IPS-18a (cell line): ENCODE data around the gene POGZ.
"Not testable (repeated sequence)": the region's sequence is repeated elsewhere in the genome, so short reads cannot be mapped to it uniquely, and the experiment has no call there.

Experiments
- H3K27ac ChIP-seq: one replicate; pipeline ENCODE4 v1.5.1; 2013; ENCODE audit warnings: low read length
- H3K27me3 ChIP-seq: one replicate; pipeline ENCODE4 v1.6.1; 2013; ENCODE audit warnings: mild to moderate bottlenecking, low read length; ENCODE audit not compliant: control insufficient read depth, insufficient read depth
- H3K36me3 ChIP-seq: one replicate; pipeline ENCODE4 v1.6.1; 2013; ENCODE audit warnings: low read depth, low read length; ENCODE audit not compliant: control insufficient read depth
- H3K4me1 ChIP-seq: one replicate; pipeline ENCODE4 v1.6.1; 2013; ENCODE audit warnings: low read depth, low read length; ENCODE audit not compliant: control insufficient read depth
- H3K4me3 ChIP-seq: one replicate; pipeline ENCODE4 v1.5.1; 2013; ENCODE audit warnings: low read length
- H3K9ac ChIP-seq: one replicate; pipeline ENCODE4 v1.6.1; 2013; ENCODE audit warnings: mild to moderate bottlenecking, low read length, moderate library complexity
- H3K9me3 ChIP-seq: one replicate; pipeline ENCODE4 v1.6.1; 2013; ENCODE audit warnings: low read depth, low read length; ENCODE audit not compliant: control insufficient read depth

The POGZ gene

DNA sequence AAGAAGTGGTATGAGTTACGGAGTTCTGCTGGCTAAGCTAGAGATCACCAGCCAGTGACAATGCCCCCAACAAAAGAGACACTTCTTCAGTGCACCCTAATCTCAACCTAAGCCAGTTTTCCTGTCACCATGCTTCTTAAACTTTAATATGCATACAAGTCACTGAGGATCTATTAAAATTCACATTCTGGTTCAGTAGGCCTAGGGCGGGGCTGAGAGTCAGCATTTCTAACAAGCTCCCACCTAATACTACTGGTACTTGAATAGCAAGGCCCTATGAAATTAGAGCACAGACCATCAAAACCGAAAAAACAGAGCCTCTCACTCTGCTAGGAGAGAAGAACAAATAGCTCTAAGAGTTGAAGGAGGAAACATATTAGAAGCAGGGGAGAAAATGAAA lies 52.0 kb downstream of the POGZ start:
- Histone ChIP-seq H3K36me3 (peaks cover 90% of the 10 kb centered on the region), H3K27ac (no peak overlapping the region), H3K9me3 (no peaks in the 10 kb centered on the region), H3K4me3 (no peak overlapping the region), H3K4me1 (no peaks in the 10 kb centered on the region), H3K27me3 (no peaks in the 10 kb centered on the region), H3K9ac (no peak overlapping the region)

DNA sequence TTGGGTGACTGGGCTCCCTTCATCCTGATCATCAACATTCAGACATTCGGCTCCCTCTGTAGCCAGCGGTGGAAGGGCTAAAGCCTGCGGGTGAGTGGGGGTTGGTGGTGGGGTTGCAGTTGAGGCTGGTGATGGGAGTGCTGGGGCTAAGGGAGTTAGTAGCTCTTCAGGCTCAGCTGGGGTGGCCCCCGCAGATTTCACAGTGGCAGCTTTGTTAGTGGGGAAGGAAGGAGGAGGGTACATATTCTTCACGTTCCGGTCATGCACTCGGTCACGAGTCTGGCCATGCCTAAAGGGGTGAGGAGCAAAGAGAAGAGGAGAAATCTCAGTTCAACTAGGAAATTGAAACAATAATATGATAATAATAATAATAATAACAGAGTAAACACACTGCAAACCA lies 53.1 kb downstream of the POGZ start:
- no peaks in the 10 kb centered on the region for H3K9me3 ChIP-seq
- no peak overlapping the region for H3K27ac ChIP-seq
- H3K9ac ChIP-seq: no peak overlapping the region
- peaks cover 90% of the 10 kb centered on the region for H3K36me3 ChIP-seq
- no peaks in the 10 kb centered on the region for H3K4me1 ChIP-seq
- H3K4me3 ChIP-seq: no peak overlapping the region
- H3K27me3 ChIP-seq: no peaks in the 10 kb centered on the region

DNA sequence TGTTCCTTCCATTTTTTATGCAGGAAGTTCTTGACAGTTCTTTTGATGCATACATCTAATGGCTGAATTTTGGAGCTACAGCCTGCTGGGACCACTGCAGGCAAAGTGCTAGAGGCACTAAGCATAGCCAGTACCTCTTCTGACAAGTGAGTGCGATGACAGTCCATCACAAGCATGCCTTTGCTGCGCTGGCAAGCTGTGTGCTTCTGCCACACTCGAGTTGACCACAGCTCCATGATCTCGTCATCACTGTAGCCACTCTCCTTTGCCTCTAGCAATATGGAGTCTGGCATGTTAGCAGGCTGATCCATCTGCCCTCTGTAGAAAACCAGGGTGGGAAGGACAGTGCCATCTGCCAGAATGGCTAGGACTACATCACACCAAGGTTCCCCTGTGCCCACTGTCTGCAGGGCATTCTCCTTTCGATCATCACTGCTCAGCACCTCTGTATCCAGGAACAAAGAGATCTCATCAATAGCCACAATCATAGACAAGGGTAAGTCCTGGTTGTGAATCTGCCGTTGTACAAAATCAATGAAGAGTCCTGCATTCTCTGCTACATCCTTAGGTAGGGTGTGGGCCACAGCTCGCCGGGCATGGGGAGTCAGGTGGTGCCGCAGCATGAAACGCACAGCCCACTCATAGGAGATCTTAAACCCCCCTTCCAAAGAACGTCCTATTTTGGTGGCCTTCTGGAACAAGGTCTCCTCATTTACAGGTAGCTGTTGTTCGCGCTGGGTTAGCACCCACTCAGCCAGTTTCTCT lies 53.9 kb downstream of the POGZ start:
- no peaks in the 10 kb centered on the region for H3K27me3 ChIP-seq

DNA sequence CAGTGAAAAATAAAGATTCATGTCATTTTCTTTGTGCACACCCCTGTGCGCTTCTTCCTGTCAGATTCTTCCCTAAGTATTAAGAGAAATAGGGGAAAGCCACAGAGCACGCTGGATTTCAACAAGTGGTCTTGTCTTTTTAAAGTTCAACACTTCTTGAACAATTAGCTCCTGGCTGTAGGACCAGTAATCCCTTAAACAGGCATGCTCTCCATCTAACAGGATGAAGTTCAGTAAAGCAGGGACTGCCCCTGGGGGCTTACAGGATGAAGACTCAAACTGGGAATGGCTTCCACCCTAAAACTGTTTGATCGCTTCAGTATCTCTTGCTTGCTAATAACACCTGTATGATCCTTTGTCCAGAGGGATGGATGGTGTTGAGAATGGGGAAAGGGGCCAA lies 55.7 kb downstream of the POGZ start:
- Histone ChIP-seq H3K4me1 (peaks cover 6% of the 10 kb centered on the region), H3K27me3 (no peaks in the 10 kb centered on the region), H3K9ac (no peak overlapping the region), H3K9me3 (no peaks in the 10 kb centered on the region), H3K36me3 (peaks cover 74% of the 10 kb centered on the region), H3K4me3 (no peak overlapping the region), H3K27ac (no peak overlapping the region)

More for the DNA sequence above, 53.9 kb downstream of the POGZ start:
- Histone ChIP-seq H3K36me3 (peaks cover 90% of the 10 kb centered on the region), H3K4me3 (no peak overlapping the region), H3K9me3 (no peaks in the 10 kb centered on the region), H3K4me1 (peaks cover 4% of the 10 kb centered on the region), H3K9ac (no peak overlapping the region), H3K27ac (no peak overlapping the region)

DNA sequence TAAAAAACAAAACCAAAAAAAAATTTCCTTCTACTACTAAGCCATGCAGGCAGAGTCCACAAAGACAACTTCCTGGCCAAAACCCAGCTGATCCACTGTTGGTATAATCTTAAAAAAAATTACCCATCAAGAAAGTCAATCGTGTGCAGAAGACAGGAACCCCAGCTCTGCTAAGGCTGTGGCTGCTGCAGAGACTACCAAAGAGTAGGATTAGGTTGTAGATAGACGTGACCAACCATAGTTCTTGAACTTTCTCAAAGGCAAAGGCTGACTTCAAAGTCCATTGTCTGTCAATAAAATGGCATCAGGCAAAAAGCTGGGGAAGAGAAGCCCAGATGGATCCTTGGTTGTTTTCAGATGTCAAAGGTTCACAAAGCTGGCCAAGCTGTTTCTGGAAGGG lies 56.5 kb downstream of the POGZ start:
- Histone ChIP-seq H3K27ac (no peak overlapping the region), H3K4me1 (peaks cover 6% of the 10 kb centered on the region), H3K9ac (no peak overlapping the region), H3K4me3 (no peak overlapping the region), H3K27me3 (no peaks in the 10 kb centered on the region), H3K9me3 (no peaks in the 10 kb centered on the region), H3K36me3 (peaks cover 65% of the 10 kb centered on the region)

DNA sequence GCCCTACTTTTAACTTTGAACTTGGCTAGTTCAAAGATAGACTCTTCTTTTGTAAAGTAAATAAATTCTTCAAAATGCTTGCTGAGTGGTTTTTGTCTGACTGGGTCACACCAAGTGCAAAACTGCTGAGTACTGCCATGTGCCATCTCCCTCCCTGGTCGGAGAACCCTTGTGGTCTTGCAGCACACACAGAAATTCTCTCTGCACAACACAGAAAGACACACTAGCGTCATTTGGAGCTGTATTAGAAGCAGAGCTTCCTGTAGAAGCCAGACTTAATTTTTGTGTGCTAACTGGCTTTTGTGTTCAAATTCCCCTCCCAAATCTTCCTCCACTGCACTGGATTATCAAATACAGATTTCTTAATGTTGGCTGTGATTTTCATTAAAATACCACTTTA lies 57.4 kb downstream of the POGZ start:
- H3K9me3 ChIP-seq: no peaks in the 10 kb centered on the region
- H3K9ac ChIP-seq: no peak overlapping the region
- no peaks in the 10 kb centered on the region for H3K27me3 ChIP-seq
- peaks cover 6% of the 10 kb centered on the region for H3K4me1 ChIP-seq
- H3K27ac ChIP-seq: no peak overlapping the region
- H3K4me3 ChIP-seq: no peak overlapping the region
- peaks cover 56% of the 10 kb centered on the region for H3K36me3 ChIP-seq

DNA sequence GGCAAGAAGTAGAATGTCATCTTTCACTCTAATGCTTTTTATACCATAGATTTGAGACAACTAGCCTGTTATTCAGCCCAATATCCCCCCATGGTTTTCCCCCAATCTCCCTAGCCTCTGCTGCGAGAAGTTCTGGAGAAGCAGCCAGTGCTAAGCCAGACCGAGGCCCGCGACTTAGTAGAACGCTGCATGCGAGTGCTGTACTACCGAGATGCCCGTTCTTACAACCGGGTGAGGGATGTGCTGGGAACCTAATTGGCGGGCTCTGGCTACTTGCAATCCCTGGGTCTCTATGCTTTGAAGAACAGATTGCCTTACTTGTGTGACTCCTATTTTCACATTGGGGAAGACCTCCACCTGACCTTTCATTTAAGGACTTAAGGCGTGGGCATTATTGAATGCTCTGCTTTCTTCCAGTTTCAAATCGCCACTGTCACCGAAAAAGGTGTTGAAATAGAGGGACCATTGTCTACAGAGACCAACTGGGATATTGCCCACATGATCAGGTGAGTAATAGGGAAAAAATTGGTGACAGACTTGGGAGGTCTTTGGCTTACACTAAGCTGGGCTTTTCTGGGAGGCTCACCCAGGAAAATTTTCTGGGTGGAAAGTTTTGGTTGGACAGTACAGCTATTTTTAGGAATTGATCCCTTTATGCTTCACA lies 58.0 kb downstream of the POGZ start:
- Histone ChIP-seq H3K27me3 (no peaks in the 10 kb centered on the region), H3K4me3 (peak overlapping the region; percentile 79), H3K27ac (no peak overlapping the region), H3K9ac (no peak overlapping the region), H3K4me1 (peaks cover 6% of the 10 kb centered on the region), H3K36me3 (peaks cover 51% of the 10 kb centered on the region), H3K9me3 (no peaks in the 10 kb centered on the region)

DNA sequence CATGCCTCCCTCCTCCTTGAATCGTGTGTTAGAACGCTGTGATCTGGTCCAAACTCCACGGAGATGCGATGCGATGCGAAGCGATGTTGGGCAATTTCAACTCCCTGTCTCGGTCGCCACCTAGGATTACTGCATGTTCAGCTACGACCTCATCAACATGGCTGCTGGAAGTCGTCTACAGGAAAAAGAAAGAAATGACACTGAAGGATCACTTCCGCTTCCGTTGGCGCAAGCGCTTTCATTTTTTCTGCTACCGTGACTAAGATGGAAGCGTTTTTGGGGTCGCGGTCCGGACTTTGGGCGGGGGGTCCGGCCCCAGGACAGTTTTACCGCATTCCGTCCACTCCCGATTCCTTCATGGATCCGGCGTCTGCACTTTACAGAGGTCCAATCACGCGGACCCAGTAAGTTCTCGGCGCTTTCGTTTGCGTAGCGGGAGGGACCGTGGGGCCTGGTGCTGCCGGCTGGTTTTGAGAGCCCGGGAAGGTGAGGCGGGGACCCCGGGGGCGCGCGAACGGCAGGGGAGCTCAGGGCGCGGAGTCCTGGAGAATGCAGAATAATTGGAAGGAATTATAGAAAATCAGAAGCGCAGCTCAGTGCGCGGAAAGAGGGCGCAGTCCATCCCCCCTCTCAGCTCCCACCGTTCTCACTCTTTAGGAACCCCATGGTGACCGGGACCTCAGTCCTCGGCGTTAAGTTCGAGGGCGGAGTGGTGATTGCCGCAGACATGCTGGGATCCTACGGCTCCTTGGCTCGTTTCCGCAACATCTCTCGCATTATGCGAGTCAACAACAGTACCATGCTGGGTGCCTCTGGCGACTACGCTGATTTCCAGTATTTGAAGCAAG lies 59.7 kb downstream of the POGZ start, which contains the start of gene PSMB4:
TSS of gene PSMB4 (plus strand) at position 250 of the 848 bp plus-strand sequence. CDS start at position 265, 15 bp downstream.
- Histone ChIP-seq H3K27ac (peak within 1 kb of the TSS; percentile 80), H3K4me1 (peaks cover 6% of the 10 kb centered on the region), H3K27me3 (no peaks in the 10 kb centered on the region), H3K36me3 (peaks cover 33% of the 10 kb centered on the region), H3K9ac (peak within 1 kb of the TSS; percentile 95), H3K4me3 (peak within 1 kb of the TSS; percentile 79), H3K9me3 (no peaks in the 10 kb centered on the region)

DNA sequence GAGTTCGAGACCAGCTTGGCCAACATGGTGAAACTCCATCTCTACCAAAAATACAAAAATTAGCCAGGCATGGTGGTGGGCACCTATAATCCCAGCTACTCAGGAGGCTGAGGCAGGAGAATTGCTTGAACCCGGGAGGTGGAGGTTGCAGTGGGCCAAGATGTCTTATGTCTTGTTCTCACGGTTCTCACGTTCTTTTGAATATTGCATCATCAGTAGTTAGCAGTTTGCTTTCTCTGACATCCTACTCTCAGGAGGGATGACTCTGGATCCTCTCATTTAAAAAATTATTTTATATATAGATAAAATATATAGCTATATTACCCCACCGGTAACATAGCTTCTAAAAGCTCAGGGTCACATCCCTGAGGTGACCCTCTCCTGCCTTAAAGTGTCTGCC lies 63.0 kb downstream of the POGZ start:
- H3K9me3 ChIP-seq, H3K4me3 ChIP-seq, H3K27me3 ChIP-seq, H3K4me1 ChIP-seq, H3K27ac ChIP-seq, H3K9ac ChIP-seq: not testable (repeated sequence)
- peaks cover 10% of the 10 kb centered on the region for H3K36me3 ChIP-seq

DNA sequence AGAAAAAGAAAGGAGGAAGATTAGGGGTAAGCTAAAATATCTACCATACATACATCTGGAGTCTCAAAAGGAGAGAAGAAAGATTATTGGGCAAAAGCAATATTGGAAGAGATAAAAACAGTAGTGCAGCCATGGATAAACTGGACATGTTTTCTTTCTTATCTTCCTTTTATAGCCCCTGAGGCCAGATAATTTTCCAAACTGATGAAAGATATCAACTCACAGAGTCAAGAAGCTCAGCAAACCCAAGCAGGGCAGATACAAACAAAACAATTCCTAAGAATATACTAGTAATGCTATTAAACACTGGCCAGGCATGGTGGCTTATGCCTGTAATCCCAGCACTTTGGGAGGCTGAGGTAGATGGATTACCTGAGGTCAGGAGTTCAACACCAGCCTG lies 65.7 kb downstream of the POGZ start:
- no peak overlapping the region for H3K9ac ChIP-seq
- no peak overlapping the region for H3K4me3 ChIP-seq
- no peak overlapping the region for H3K27ac ChIP-seq
- H3K27me3 ChIP-seq: no peaks in the 10 kb centered on the region
- no peaks in the 10 kb centered on the region for H3K36me3 ChIP-seq
- H3K4me1 ChIP-seq: no peaks in the 10 kb centered on the region
- no peaks in the 10 kb centered on the region for H3K9me3 ChIP-seq

DNA sequence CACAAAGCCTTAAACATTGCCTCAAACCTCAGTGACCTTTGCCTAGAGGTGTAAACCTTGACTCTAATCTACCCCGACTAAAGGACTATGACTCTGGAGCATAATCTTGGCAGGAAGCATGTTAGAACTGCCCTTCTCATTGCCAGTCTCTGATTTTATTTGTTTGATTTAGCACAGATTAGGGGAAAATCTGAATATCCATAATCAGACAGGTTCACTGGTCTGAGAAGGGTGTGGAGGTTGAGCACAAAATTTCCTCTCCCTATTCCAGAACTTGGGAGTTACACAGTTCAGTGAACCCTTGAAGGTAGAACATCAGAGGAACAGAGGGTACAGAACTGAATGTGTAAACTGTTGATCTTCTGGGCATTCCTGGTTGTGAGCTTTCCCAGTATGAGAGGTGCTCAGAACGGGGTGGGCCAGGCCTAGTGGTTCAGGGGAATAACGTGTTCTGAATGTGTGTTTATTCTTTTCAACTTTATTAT lies 68.2 kb downstream of the POGZ start:
- H3K27ac ChIP-seq: no peak overlapping the region

More for the DNA sequence above, 68.2 kb downstream of the POGZ start:
- Histone ChIP-seq H3K27me3 (no peaks in the 10 kb centered on the region), H3K36me3 (no peaks in the 10 kb centered on the region), H3K4me3 (no peak overlapping the region), H3K4me1 (no peaks in the 10 kb centered on the region), H3K9me3 (no peaks in the 10 kb centered on the region), H3K9ac (no peak overlapping the region)
